Endothelial cell of umbilical vein (primary cell): ENCODE data around the gene TBPL1. TPM values are rescaled to one million over a fixed set of nuclear protein-coding genes. Genes with fewer than 3 reads are reported as not detected.
A peak's percentile ranks its signal among the peaks of the same experiment; 100 is the strongest.

Source experiments
- BruUV-seq: library from RNA; stranded (reverse); fragments of 400-500 nt; replicated peaks from 2 replicates; lab custom pipeline; 2021; lab: Mats Ljungman, UMichigan
- CTCF ChIA-PET: fragments of 300-600, 350-600 bp; sonication (Branson Sonifier 250); formaldehyde crosslinking; loops from one replicate; lab custom pipeline; 2021; ENCODE audit warnings: antibody characterized with exemption, inconsistent platforms; lab: Charles Lee
- POLR2A ChIA-PET: fragments of 300-600, 350-600 bp; sonication (Branson Sonifier 250); formaldehyde crosslinking; loops from one replicate; lab custom pipeline; 2021; ENCODE audit warnings: antibody characterized with exemption, inconsistent platforms; lab: Charles Lee
- DNase-seq: peaks from one replicate; pipeline ENCODE4 v3.0.0-alpha.2; 2011; ENCODE audit warnings: low read depth, low spot score
- FAIRE-seq: peaks from 2 replicates; lab custom pipeline; 2011; peaks lifted over from hg19 to GRCh38; lab: Jason Lieb, UNC
- H2AFZ ChIP-seq: 2 replicates; pipeline ENCODE4 v1.6.0; 2012; ENCODE audit warnings: low read depth, low read length, control low read depth, inconsistent platforms
- H3K27ac ChIP-seq: 2 replicates; pipeline ENCODE4 v1.5.1; 2011; ENCODE audit warnings: low read depth, mild to moderate bottlenecking, control low read depth, low read length, moderate library complexity; ENCODE audit not compliant: insufficient read depth
- H3K27me3 ChIP-seq, 2 experiments: 2 replicates each; pipeline versions ENCODE4 v1.6.0 to v1.6.1; 2011; ENCODE audit warnings: low read length in 2 of 2, mixed read lengths in 1 of 2; ENCODE audit not compliant: control insufficient read depth in 2 of 2, insufficient read depth in 2 of 2
- H3K36me3 ChIP-seq, 2 experiments: 2 replicates in 1 of 2; 3 replicates in 1 of 2; pipeline ENCODE4 v1.5.1; 2011; ENCODE audit warnings: low read length in 2 of 2, mild to moderate bottlenecking in 1 of 2, moderate library complexity in 1 of 2; ENCODE audit not compliant: control insufficient read depth in 2 of 2, insufficient read depth in 2 of 2; ENCODE audit errors: extremely low read depth in 1 of 2
- H3K4me1 ChIP-seq: 3 replicates; pipeline ENCODE4 v1.5.1; 2011; ENCODE audit warnings: mild to moderate bottlenecking, low read length; ENCODE audit not compliant: control insufficient read depth, insufficient read depth; ENCODE audit errors: extremely low read depth
- H3K4me2 ChIP-seq: 2 replicates; pipeline ENCODE4 v1.6.1; 2011; ENCODE audit warnings: low read length, control low read depth, mixed read lengths; ENCODE audit not compliant: insufficient read depth
- H3K4me3 ChIP-seq, 3 experiments: fragments of 200-600 bp in 1 of 3; sonication (generic), shearing (Covaris generic) in 1 of 3; replicated peaks in 1 of 3; 2 replicates each; pipeline ENCODE4 v1.5.1; 2011 to 2016; ENCODE audit warnings: control low read depth in 3 of 3, low read length in 3 of 3, mild to moderate bottlenecking in 2 of 3, inconsistent platforms in 1 of 3, low read depth in 1 of 3, moderate library complexity in 1 of 3; ENCODE audit not compliant: insufficient read depth in 1 of 3
- H3K79me2 ChIP-seq: 2 replicates; pipeline ENCODE4 v1.6.0; 2012; ENCODE audit warnings: low read length, inconsistent platforms; ENCODE audit not compliant: control insufficient read depth, insufficient read depth
- H3K9ac ChIP-seq: replicated peaks from 2 replicates; pipeline ENCODE3; 2011; ENCODE audit warnings: low read length, control low read depth; ENCODE audit not compliant: insufficient read depth; ENCODE audit errors: extremely low read depth
- H3K9me1 ChIP-seq: replicated peaks from 3 replicates; pipeline ENCODE4 v1.6.0; 2011; ENCODE audit warnings: mild to moderate bottlenecking, low read length; ENCODE audit not compliant: control insufficient read depth, insufficient read depth; ENCODE audit errors: extremely low read depth
- H3K9me3 ChIP-seq: replicated peaks from 2 replicates; pipeline ENCODE4 v1.5.1; 2012; ENCODE audit warnings: low read length, inconsistent platforms; ENCODE audit not compliant: control insufficient read depth, insufficient read depth
- H4K20me1 ChIP-seq: replicated peaks from 2 replicates; pipeline ENCODE3; 2011; ENCODE audit warnings: mild to moderate bottlenecking, low read length; ENCODE audit not compliant: control insufficient read depth, insufficient read depth; ENCODE audit errors: extremely low read depth
- CTCF ChIP-seq, 2 donors: IDR thresholded peaks; 1 replicate in 1 of 2; 2 replicates in 1 of 2; pipeline ENCODE4 v1.5.1; 2011; ENCODE audit warnings: low read length in 2 of 2, mild to moderate bottlenecking in 2 of 2, moderate library complexity in 2 of 2, control low read depth in 1 of 2, inconsistent platforms in 1 of 2, low read depth in 1 of 2; ENCODE audit not compliant: insufficient read depth in 1 of 2; ENCODE audit errors: extremely low read depth in 1 of 2
- EZH2 ChIP-seq: IDR thresholded peaks from 2 replicates; pipeline ENCODE4 v1.6.1; 2012; ENCODE audit warnings: borderline replicate concordance, low read depth, mild to moderate bottlenecking, moderate library complexity, low read length, inconsistent platforms; ENCODE audit not compliant: severe bottlenecking
- FOS ChIP-seq: IDR thresholded peaks from 2 replicates; pipeline ENCODE4 v1.6.1; 2011; ENCODE audit warnings: mild to moderate bottlenecking, low read length, moderate library complexity, borderline replicate concordance; ENCODE audit not compliant: insufficient read depth
- GATA2 ChIP-seq: IDR thresholded peaks from 2 replicates; pipeline ENCODE4 v1.7.0; 2011; ENCODE audit warnings: low read depth, mild to moderate bottlenecking, moderate library complexity, mixed read lengths, low read length; ENCODE audit not compliant: insufficient read length, insufficient read depth
- JUN ChIP-seq: IDR thresholded peaks from 2 replicates; pipeline ENCODE4 v1.6.1; 2011; ENCODE audit warnings: borderline replicate concordance, low read depth; ENCODE audit not compliant: insufficient read length, insufficient read depth
- POLR2A ChIP-seq: IDR thresholded peaks from 2 replicates; pipeline ENCODE4 v1.6.1; 2012; ENCODE audit warnings: low read depth, mild to moderate bottlenecking, control low read depth, low read length
- POLR2AphosphoS5 ChIP-seq: IDR thresholded peaks from 2 replicates; pipeline ENCODE4 v1.6.1; 2012; ENCODE audit warnings: low read depth, mild to moderate bottlenecking, control low read depth, low read length, moderate library complexity; ENCODE audit not compliant: insufficient read depth
- dilution Hi-C: fragments of 300-500 bp; cut with MboI; formaldehyde crosslinking; loops from one replicate; pipeline ENCODE4 v1.15.0; 2019; ENCODE audit warnings: low sequenced_read_pairs; ENCODE audit not compliant: extremely low pct_ligation_motif_present
- intact Hi-C: fragments of 100-400 bp; cut with micrococcal nuclease; formaldehyde crosslinking; loops from one replicate; pipeline ENCODE4 v1.10.0; 2022
- polyA plus RNA-seq, 4 experiments: library from polyadenylated mRNA; depleted of rRNA in 3 of 4; stranded (reverse) in 3 of 4; unstranded in 1 of 4; fragments of >200 nt; gene quantifications; 2 replicates each; pipeline versions ENCODE4 v1.2.1 to v1.2.3, GENCODE V29; 2011 to 2012; ENCODE audit warnings: missing spikeins in 1 of 4
- total RNA-seq: library from RNA; stranded (reverse); gene quantifications from 2 replicates; pipeline ENCODE4 v1.2.3, GENCODE V29; 2021

TBPL1 gene
- total and polyA plus RNA-seq, 2 donors (not counting 3 experiments of a cell fraction or from before 2014, with no cell fraction given), result 19.6 to 31.2 TPM

- POLR2A ChIA-PET, result no interaction called here
- dilution Hi-C loops, result no loop called here
- no peaks in the 10 kb centered on the region for H3K4me1 ChIP-seq
- no peaks in the 10 kb centered on the region for H3K36me3 ChIP-seq
- FAIRE-seq, result peak; percentile 35
- H4K20me1 ChIP-seq, result no peaks in the 10 kb centered on the region
- no peak overlapping the region for H3K4me3 ChIP-seq
- no peak overlapping the region for H3K27ac ChIP-seq
- CTCF ChIA-PET, result interaction anchor here (1.1 kb wide), 1 partner anchor 10 kb away, joined by 3 read pairs; no protein-coding TSS in a partner anchor
- H3K9me3 ChIP-seq, result no peaks in the 10 kb centered on the region
- no peak overlapping the region for H2AFZ ChIP-seq
- peak; percentile 19 for DNase-seq
- BruUV-seq, result no TSS peak
- intact Hi-C loops, result no loop called here
- H3K9me1 ChIP-seq, result no peaks in the 10 kb centered on the region
- peaks cover 0 to 3% of the 10 kb centered on the region in 2 experiments for H3K27me3 ChIP-seq
- no peak overlapping the region for H3K4me2 ChIP-seq
- TF ChIP-seq GATA2, result no peak
- no peak for TF ChIP-seq JUN
- no peak for TF ChIP-seq POLR2A
- no peak for TF ChIP-seq EZH2
- no peak for TF ChIP-seq FOS
- no peak for TF ChIP-seq POLR2AphosphoS5
- TF ChIP-seq CTCF (IDR thresholded peaks at IDR 0.05; ENCODE audit: extremely low read depth in 1 of 2, insufficient read depth in 1 of 2, low read depth in 1 of 2, low read length in 2 of 2), result no peak
- no peak overlapping the region for H3K9ac ChIP-seq
- H3K79me2 ChIP-seq, result no peaks in the 10 kb centered on the region
These were observed 82.8 kb downstream of the TBPL1 start for GRCh38 chr6:134035823-134036296.
